Measurements from ENCODE around the gene DRD2.

The DRD2 gene

GRCh38 chr11:113397212-113397611, 78.0 kb downstream of the DRD2 start:
- no peak for DNase-seq

- DNase-seq, result no peak
These were observed 78.5 kb downstream of the DRD2 start for GRCh38 chr11:113396690-113397089.

- DNase-seq, result no peak
These were observed 79.3 kb downstream of the DRD2 start for GRCh38 chr11:113395782-113396336.

GRCh38 chr11:113394919-113395318, 80.3 kb downstream of the DRD2 start:
- DNase-seq, result no peak

GRCh38 chr11:113393501-113393985, 81.7 kb downstream of the DRD2 start:
- DNase-seq, result no peak

- no peak for DNase-seq
These were observed 82.8 kb downstream of the DRD2 start for GRCh38 chr11:113392236-113392921.

GRCh38 chr11:113389272-113389671, 85.9 kb downstream of the DRD2 start:
- DNase-seq, result no peak

GRCh38 chr11:113387605-113388211, 87.5 kb downstream of the DRD2 start, which contains the start of gene ANKK1:
Gene ANKK1, plus strand, starts transcription at chr11:113387779. Its CDS starts 106 bp downstream, at chr11:113387885.
- DNase-seq, result peak; percentile 47

- DNase-seq, result no peak
These were observed 88.3 kb downstream of the DRD2 start for GRCh38 chr11:113386866-113387265.

- DNase-seq, result no peak
These were observed 89.4 kb downstream of the DRD2 start for GRCh38 chr11:113385749-113386148.

- no peak for DNase-seq
These were observed 90.6 kb downstream of the DRD2 start for GRCh38 chr11:113384551-113384950.

GRCh38 chr11:113382121-113382520, 93.1 kb downstream of the DRD2 start:
- DNase-seq, result no peak

GRCh38 chr11:113378692-113379091, 96.5 kb downstream of the DRD2 start:
- no peak for DNase-seq

- DNase-seq, result no peak
These were observed 97.4 kb downstream of the DRD2 start for GRCh38 chr11:113377681-113378412.

GRCh38 chr11:113376156-113376555, 99.0 kb downstream of the DRD2 start:
- no peak for DNase-seq

- no peak for DNase-seq
These were observed 99.8 kb downstream of the DRD2 start for GRCh38 chr11:113375402-113375801.

GRCh38 chr11:113373981-113374560, 101.1 kb downstream of the DRD2 start:
- no peak for DNase-seq

GRCh38 chr11:113373306-113373705, 101.9 kb downstream of the DRD2 start:
- no peak for DNase-seq

GRCh38 chr11:113372309-113372708, 102.9 kb downstream of the DRD2 start:
- no peak for DNase-seq

- no peak for DNase-seq
These were observed 104.6 kb downstream of the DRD2 start for GRCh38 chr11:113370634-113371033.

- DNase-seq, result no peak
These were observed 105.8 kb downstream of the DRD2 start for GRCh38 chr11:113369411-113369810.

GRCh38 chr11:113365895-113366294, 109.3 kb downstream of the DRD2 start:
- no peak for DNase-seq

GRCh38 chr11:113363996-113364641, 111.1 kb downstream of the DRD2 start:
- no peak for DNase-seq

All from activated CD8-positive, alpha-beta memory T cell treated with anti-CD3 and anti-CD28 coated beads for 24 hours (primary cell).